Astrocyte of the spinal cord (primary cell): Measurements from ENCODE around the gene CHRD.
"Not testable (repeated sequence)": the region's sequence is repeated elsewhere in the genome, so short reads cannot be mapped to it uniquely, and the experiment has no call there.

ENCODE experiments used
- DNase-seq: peaks from one replicate; pipeline ENCODE4 v3.0.0; 2011; ENCODE audit warnings: low read depth, low spot score
- H3K4me3 ChIP-seq: 2 replicates; pipeline ENCODE4 v1.5.1; 2011; ENCODE audit warnings: low read depth, mild to moderate bottlenecking, low read length, moderate library complexity
- CTCF ChIP-seq: IDR thresholded peaks from 2 replicates; pipeline ENCODE4 v1.5.1; 2012; ENCODE audit warnings: low read depth, mild to moderate bottlenecking, low read length, inconsistent platforms
- in situ Hi-C: cut with HindIII; loops from 2 replicates; pipeline ENCODE4 v1.10.0; 2017; ENCODE audit warnings: low sequenced_read_pairs

Gene CHRD

GRCh38 chr3:184419171-184419570 is 39.3 kb downstream of the CHRD start:
- DNase-seq, result no peak
- no peak for TF ChIP-seq CTCF
- in situ Hi-C loops, result no loop called here
- no peak overlapping the region for H3K4me3 ChIP-seq

- no peak for TF ChIP-seq CTCF
- DNase-seq, result no peak
- in situ Hi-C loops, result no loop called here
- no peak overlapping the region for H3K4me3 ChIP-seq
Observed at GRCh38 chr3:184423561-184423960, 43.7 kb downstream of the CHRD start.

GRCh38 chr3:184426691-184427141 is 46.9 kb downstream of the CHRD start:
- DNase-seq, result peak; percentile 15
- no peak for TF ChIP-seq CTCF
- no peak overlapping the region for H3K4me3 ChIP-seq
- in situ Hi-C loops, result no loop called here

GRCh38 chr3:184428561-184429175 is 48.8 kb downstream of the CHRD start:
- DNase-seq, result peak; percentile 65
- in situ Hi-C loops, result no loop called here
- H3K4me3 ChIP-seq, result no peak overlapping the region
- TF ChIP-seq CTCF, result no peak

GRCh38 chr3:184429786-184430185 is 49.9 kb downstream of the CHRD start:
- DNase-seq, result no peak
- TF ChIP-seq CTCF, result no peak
- H3K4me3 ChIP-seq, result no peak overlapping the region
- in situ Hi-C loops, result no loop called here

GRCh38 chr3:184430940-184431339 is 51.1 kb downstream of the CHRD start:
- in situ Hi-C loops, result no loop called here
- no peak for TF ChIP-seq CTCF
- no peak overlapping the region for H3K4me3 ChIP-seq
- no peak for DNase-seq

- DNase-seq, H3K4me3 ChIP-seq, in situ Hi-C loops: not testable (repeated sequence)
Observed at GRCh38 chr3:184433178-184433577, 53.3 kb downstream of the CHRD start.
